Common myeloid progenitor, CD34-positive (primary cell): ENCODE results near the gene SESTD1.
"Not testable (repeated sequence)": the region's sequence is repeated elsewhere in the genome, so short reads cannot be mapped to it uniquely, and the experiment has no call there.

Experiments used
- CTCF ChIA-PET: fragments of 350-600 bp; sonication (Branson Sonifier 250); formaldehyde crosslinking; loops from one replicate; lab custom pipeline; 2021; ENCODE audit warnings: antibody characterized with exemption; lab: Charles Lee
- POLR2A ChIA-PET: fragments of 350-600 bp; sonication (Branson Sonifier 250); formaldehyde crosslinking; loops from one replicate; lab custom pipeline; 2021; ENCODE audit warnings: antibody characterized with exemption; lab: Charles Lee
- DNase-seq, 3 donors: peaks; one replicate each; pipeline versions ENCODE4 v3.0.0 to v3.0.0-alpha.2; 2013
- H3K27ac ChIP-seq, 2 experiments: 1 replicate in 1 of 2; 2 replicates in 1 of 2; pipeline ENCODE4 v1.7.0; 2013; ENCODE audit warnings: inconsistent platforms in 2 of 2, low read length in 2 of 2, mild to moderate bottlenecking in 2 of 2, low read depth in 1 of 2, moderate library complexity in 1 of 2; ENCODE audit not compliant: severe bottlenecking in 2 of 2, insufficient read depth in 1 of 2, poor library complexity in 1 of 2
- H3K27me3 ChIP-seq, 5 experiments: replicated peaks in 2 of 5; 1 replicate in 3 of 5; 2 replicates in 2 of 5; pipeline versions ENCODE4 v1.6.1 to v1.7.0; 2013; ENCODE audit warnings: low read length in 4 of 5, mild to moderate bottlenecking in 2 of 5, moderate library complexity in 2 of 5, inconsistent platforms in 1 of 5; ENCODE audit not compliant: insufficient read depth in 5 of 5, control insufficient read depth in 4 of 5
- H3K36me3 ChIP-seq, 4 experiments: 1 replicate in 2 of 4; 2 replicates in 2 of 4; pipeline versions ENCODE4 v1.6.1 to v1.7.0; 2013; ENCODE audit warnings: low read length in 3 of 4, control low read depth in 1 of 4, mild to moderate bottlenecking in 1 of 4; ENCODE audit not compliant: control insufficient read depth in 4 of 4, insufficient read depth in 4 of 4
- H3K4me1 ChIP-seq, 4 experiments: 1 replicate in 3 of 4; 2 replicates in 1 of 4; pipeline versions ENCODE4 v1.6.1 to v1.7.1; 2013; ENCODE audit warnings: low read length in 3 of 4, mild to moderate bottlenecking in 3 of 4, control low read depth in 1 of 4, inconsistent platforms in 1 of 4, moderate library complexity in 1 of 4; ENCODE audit not compliant: control insufficient read depth in 4 of 4, insufficient read depth in 4 of 4; ENCODE audit errors: control extremely low read depth in 1 of 4
- H3K4me3 ChIP-seq, 7 experiments: 1 replicate in 4 of 7; 2 replicates in 3 of 7; pipeline versions ENCODE4 v1.5.1 to v1.7.0; 2013; ENCODE audit warnings: mild to moderate bottlenecking in 7 of 7, low read length in 6 of 7, moderate library complexity in 6 of 7, inconsistent platforms in 2 of 7, low read depth in 2 of 7, control low read depth in 1 of 7; ENCODE audit not compliant: insufficient read depth in 4 of 7, control insufficient read depth in 1 of 7; ENCODE audit errors: extremely low read depth in 1 of 7
- H3K9me3 ChIP-seq, 5 experiments: 1 replicate in 4 of 5; 2 replicates in 1 of 5; pipeline versions ENCODE4 v1.6.1 to v1.7.1; 2013; ENCODE audit warnings: low read length in 4 of 5, mild to moderate bottlenecking in 2 of 5, inconsistent platforms in 1 of 5, low read depth in 1 of 5, moderate library complexity in 1 of 5; ENCODE audit not compliant: control insufficient read depth in 4 of 5, insufficient read depth in 2 of 5; ENCODE audit errors: control extremely low read depth in 1 of 5
- WGBS: methylation state at CpG from one replicate; pipeline ENCODE4 v1.1.5; 2013; ENCODE audit not compliant: insufficient coverage; 5-methylcytosine and 5-hydroxymethylcytosine counted together

The SESTD1 gene

GRCh38 chr2:179097131-179097530, 167.5 kb downstream of the SESTD1 start:
- WGBS = 100% methylated on average over 1 of the region's 1 CpG
- no peak for DNase-seq
- H3K36me3 ChIP-seq = no peaks in the 10 kb centered on the region
- H3K9me3 ChIP-seq = peaks cover 0 to 6% (median 0%) of the 10 kb centered on the region in 5 experiments
- no peak overlapping the region for H3K27ac ChIP-seq
- H3K27me3 ChIP-seq = no peaks in the 10 kb centered on the region
- no peak overlapping the region for H3K4me3 ChIP-seq
- peaks cover 8 to 17% (median 10%) of the 10 kb centered on the region in 4 experiments for H3K4me1 ChIP-seq
- POLR2A ChIA-PET = no interaction called here
- CTCF ChIA-PET = interaction anchor here (0.7 kb wide), 1 partner anchor 9 kb away, joined by 3 read pairs; no protein-coding TSS in a partner anchor

- POLR2A ChIA-PET = no interaction called here
- Histone ChIP-seq H3K27me3 (no peaks in the 10 kb centered on the region), H3K9me3 (peaks cover 0 to 6% (median 0%) of the 10 kb centered on the region in 5 experiments), H3K4me3 (no peak overlapping the region), H3K36me3 (no peaks in the 10 kb centered on the region), H3K4me1 (peaks cover 8 to 17% (median 10%) of the 10 kb centered on the region in 4 experiments), H3K27ac (no peak overlapping the region)
- peak in 2 of 3 donors; percentile 54 to 68 for DNase-seq
- CTCF ChIA-PET = interaction anchor here (0.9 kb wide), 1 partner anchor 26 kb away, joined by 3 read pairs; no protein-coding TSS in a partner anchor
- WGBS = 69% methylated on average over 1 of the region's 3 CpGs
Observed at GRCh38 chr2:179096090-179096489, 168.5 kb downstream of the SESTD1 start.

- H3K27ac ChIP-seq, H3K9me3 ChIP-seq, DNase-seq, H3K4me3 ChIP-seq, POLR2A ChIA-PET, CTCF ChIA-PET, H3K27me3 ChIP-seq, H3K36me3 ChIP-seq: not testable (repeated sequence)
- WGBS = 100% methylated on average over 3 of the region's 4 CpGs
- H3K4me1 ChIP-seq = peaks cover 8 to 17% (median 10%) of the 10 kb centered on the region in 4 experiments
Observed at GRCh38 chr2:179092912-179093311, 171.7 kb downstream of the SESTD1 start.

GRCh38 chr2:179082697-179083096, 181.9 kb downstream of the SESTD1 start:
- Histone ChIP-seq H3K4me1 (no peaks in the 10 kb centered on the region), H3K27ac (no peak overlapping the region), H3K9me3 (peaks cover 0 to 2% (median 0%) of the 10 kb centered on the region in 5 experiments), H3K27me3 (no peaks in the 10 kb centered on the region), H3K4me3 (no peak overlapping the region), H3K36me3 (no peaks in the 10 kb centered on the region)
- WGBS = 74% methylated on average over 2 of the region's 2 CpGs
- no peak for DNase-seq
- CTCF ChIA-PET = no interaction called here
- POLR2A ChIA-PET = no interaction called here

GRCh38 chr2:179081954-179082353, 182.7 kb downstream of the SESTD1 start:
- peaks cover 0 to 7% (median 0%) of the 10 kb centered on the region in 5 experiments for H3K9me3 ChIP-seq
- ChIA-PET POLR2A (no interaction called here), CTCF (no interaction called here)
- H3K27me3 ChIP-seq = no peaks in the 10 kb centered on the region
- no peak for DNase-seq
- no peak overlapping the region for H3K27ac ChIP-seq
- H3K4me1 ChIP-seq = no peaks in the 10 kb centered on the region
- no peak overlapping the region for H3K4me3 ChIP-seq
- H3K36me3 ChIP-seq = no peaks in the 10 kb centered on the region

GRCh38 chr2:179072527-179072926, 192.1 kb downstream of the SESTD1 start:
- DNase-seq = no peak
- CTCF ChIA-PET = no interaction called here
- no peak overlapping the region for H3K27ac ChIP-seq

GRCh38 chr2:179071810-179072355, 192.7 kb downstream of the SESTD1 start:
- H3K4me3 ChIP-seq = no peak overlapping the region
- no peaks in the 10 kb centered on the region for H3K27me3 ChIP-seq
- peaks cover 0 to 5% (median 3%) of the 10 kb centered on the region in 5 experiments for H3K9me3 ChIP-seq
- no peak for DNase-seq
- no peaks in the 10 kb centered on the region for H3K36me3 ChIP-seq
- no peak overlapping the region for H3K27ac ChIP-seq
- ChIA-PET POLR2A (no interaction called here), CTCF (no interaction called here)
- 100% methylated on average over 1 of the region's 3 CpGs for WGBS
- no peaks in the 10 kb centered on the region for H3K4me1 ChIP-seq

More at GRCh38 chr2:179072527-179072926, 192.1 kb downstream of the SESTD1 start:
- no peaks in the 10 kb centered on the region for H3K27me3 ChIP-seq
- H3K4me3 ChIP-seq = no peak overlapping the region
- peaks cover 0 to 5% (median 5%) of the 10 kb centered on the region in 5 experiments for H3K9me3 ChIP-seq
- POLR2A ChIA-PET = no interaction called here
- 91% methylated on average over 3 of the region's 3 CpGs for WGBS
- H3K36me3 ChIP-seq = no peaks in the 10 kb centered on the region
- H3K4me1 ChIP-seq = no peaks in the 10 kb centered on the region
